ENCODE results near the gene DIO2. TPM values are rescaled to one million over a fixed set of nuclear protein-coding genes. Genes with fewer than 3 reads are reported as not detected.

Gene DIO2
- polyA plus RNA-seq, 1 donor (not counting 4 experiments of a cell fraction or from before 2014, with no cell fraction given): 0.22 TPM

DNA sequence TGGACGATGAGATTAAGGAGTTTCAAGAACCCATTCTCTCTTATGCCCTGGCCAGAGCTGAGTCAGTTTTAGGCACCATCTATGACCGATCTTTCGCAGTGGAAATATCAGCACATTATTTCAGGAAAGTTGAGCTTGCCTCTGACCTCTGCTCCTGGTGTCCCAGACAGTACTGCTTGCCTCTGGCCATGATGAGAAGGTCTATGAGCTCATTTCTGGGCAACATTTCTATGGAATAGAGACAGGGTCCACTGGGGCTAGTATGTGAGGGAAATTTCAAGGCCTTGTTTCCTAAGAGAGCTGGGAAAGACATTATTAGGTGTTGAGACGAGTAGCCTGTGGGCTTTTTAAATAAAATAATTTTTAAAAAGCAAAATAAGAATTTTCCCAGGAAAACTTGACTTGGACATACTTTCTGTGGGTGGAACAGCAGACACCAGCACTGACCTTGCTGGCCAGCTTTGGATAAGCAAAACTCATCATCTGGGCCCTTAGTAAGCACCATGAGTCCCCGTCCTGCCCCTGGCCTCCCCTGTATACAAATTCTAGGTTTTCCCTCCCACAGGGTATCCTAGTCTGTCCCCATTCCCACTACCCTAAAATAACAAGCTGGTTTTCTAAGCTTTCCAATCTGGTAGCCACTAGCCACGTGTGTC, 43.4 kb downstream of the DIO2 start:
- H3K9me3 ChIP-seq (ENCODE audit: control insufficient read depth, low read depth, low read length): no peaks in the 10 kb centered on the region
- DNase-seq (ENCODE audit: low read depth, low spot score): no peak

DNA sequence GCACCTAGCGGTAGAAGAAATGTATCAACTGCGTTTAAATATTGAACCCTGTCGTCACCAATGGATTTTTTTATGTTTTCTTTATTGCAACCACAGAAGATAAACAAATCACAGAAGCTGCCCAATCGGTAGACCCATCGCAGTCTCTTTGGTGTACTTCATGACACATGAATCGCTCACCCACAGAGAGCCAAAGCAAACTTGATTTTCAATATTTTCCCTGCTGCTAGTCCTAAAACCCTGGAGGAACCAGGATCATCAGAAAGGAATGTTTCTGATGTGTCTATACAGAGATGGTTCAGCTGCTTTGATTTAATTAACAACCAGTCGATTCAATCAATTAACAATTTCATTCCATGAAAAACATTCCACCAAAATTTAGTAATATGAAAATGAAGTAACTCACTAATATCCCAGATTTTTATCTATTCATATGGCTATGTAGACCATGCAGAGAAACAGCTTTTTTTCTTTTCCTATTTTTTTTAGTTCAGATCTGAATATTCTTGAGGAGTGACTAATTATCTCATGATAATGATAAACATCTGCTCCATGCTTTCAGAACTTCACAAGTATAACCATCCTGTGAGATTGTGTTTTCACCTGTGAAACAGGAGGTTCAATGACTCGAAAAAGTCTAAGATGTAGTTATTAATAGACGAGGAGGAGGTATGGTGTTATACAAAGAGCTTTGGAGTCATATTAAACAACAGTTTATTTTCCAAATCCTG, 46.1 kb downstream of the DIO2 start:
- Histone ChIP-seq H3K9ac (ENCODE audit: control insufficient read depth, extremely low read depth, insufficient read depth, low read length) (no peak overlapping the region), H4K20me1 (ENCODE audit: control insufficient read depth, extremely low read depth, insufficient read depth, low read length) (no peaks in the 10 kb centered on the region), H3K27ac (ENCODE audit: control insufficient read depth, insufficient read depth, low read length) (peak overlapping the region; percentile 2), H3K27me3 (ENCODE audit: control insufficient read depth, extremely low read depth, insufficient read depth, low read length) (no peaks in the 10 kb centered on the region), H3K9me3 (ENCODE audit: control insufficient read depth, low read depth, low read length) (no peaks in the 10 kb centered on the region), H3K4me1 (ENCODE audit: control insufficient read depth, extremely low read depth, insufficient read depth, low read length) (peaks cover 4% of the 10 kb centered on the region), H3K79me2 (ENCODE audit: control insufficient read depth, insufficient read depth, low read length) (no peaks in the 10 kb centered on the region), H3K4me2 (ENCODE audit: control insufficient read depth, extremely low read depth, insufficient read depth, low read depth, low read length) (no peak overlapping the region), H2AFZ (ENCODE audit: control insufficient read depth, low read length) (peak overlapping the region; percentile 30), H3K9me1 (ENCODE audit: control insufficient read depth, extremely low read depth, insufficient read depth, low read length) (no peaks in the 10 kb centered on the region), H3K4me3 (ENCODE audit: control insufficient read depth in 2 of 3, extremely low read depth in 1 of 3, insufficient read depth in 2 of 3, low read depth in 1 of 3, low read length in 3 of 3) (no peak overlapping the region), H3K36me3 (ENCODE audit: control insufficient read depth in 2 of 2, extremely low read depth in 1 of 2, insufficient read depth in 2 of 2, low read length in 2 of 2) (no peaks in the 10 kb centered on the region)
- dilution Hi-C loops (cut with MboI; ENCODE audit: extremely low pct_ligation_motif_present, low sequenced_read_pairs): no loop called here
- TF ChIP-seq, protein P1, sequence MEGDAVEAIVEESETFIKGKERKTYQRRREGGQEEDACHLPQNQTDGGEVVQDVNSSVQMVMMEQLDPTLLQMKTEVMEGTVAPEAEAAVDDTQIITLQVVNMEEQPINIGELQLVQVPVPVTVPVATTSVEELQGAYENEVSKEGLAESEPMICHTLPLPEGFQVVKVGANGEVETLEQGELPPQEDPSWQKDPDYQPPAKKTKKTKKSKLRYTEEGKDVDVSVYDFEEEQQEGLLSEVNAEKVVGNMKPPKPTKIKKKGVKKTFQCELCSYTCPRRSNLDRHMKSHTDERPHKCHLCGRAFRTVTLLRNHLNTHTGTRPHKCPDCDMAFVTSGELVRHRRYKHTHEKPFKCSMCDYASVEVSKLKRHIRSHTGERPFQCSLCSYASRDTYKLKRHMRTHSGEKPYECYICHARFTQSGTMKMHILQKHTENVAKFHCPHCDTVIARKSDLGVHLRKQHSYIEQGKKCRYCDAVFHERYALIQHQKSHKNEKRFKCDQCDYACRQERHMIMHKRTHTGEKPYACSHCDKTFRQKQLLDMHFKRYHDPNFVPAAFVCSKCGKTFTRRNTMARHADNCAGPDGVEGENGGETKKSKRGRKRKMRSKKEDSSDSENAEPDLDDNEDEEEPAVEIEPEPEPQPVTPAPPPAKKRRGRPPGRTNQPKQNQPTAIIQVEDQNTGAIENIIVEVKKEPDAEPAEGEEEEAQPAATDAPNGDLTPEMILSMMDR (optimal IDR thresholded peaks at IDR 0.05 in 1 of 3, IDR thresholded peaks at IDR 0.05 in 1 of 3, conservative IDR thresholded peaks at IDR 0.05 in 1 of 3; ENCODE audit: extremely low read depth in 1 of 3, insufficient read depth in 2 of 3, low read length in 3 of 3): no peak
- TF ChIP-seq EZH2 (IDR thresholded peaks at IDR 0.05; ENCODE audit: low read length): no peak
- FAIRE-seq (no peak), DNase-seq (ENCODE audit: low read depth, low spot score) (peak; percentile 25)

More for the DNA sequence above, 43.4 kb downstream of the DIO2 start:
- Histone ChIP-seq H4K20me1 (ENCODE audit: control insufficient read depth, extremely low read depth, insufficient read depth, low read length) (no peaks in the 10 kb centered on the region), H3K79me2 (ENCODE audit: control insufficient read depth, insufficient read depth, low read length) (no peaks in the 10 kb centered on the region), H3K4me2 (ENCODE audit: control insufficient read depth, extremely low read depth, insufficient read depth, low read depth, low read length) (no peak overlapping the region), H3K4me1 (ENCODE audit: control insufficient read depth, extremely low read depth, insufficient read depth, low read length) (peaks cover 4% of the 10 kb centered on the region), H3K9me1 (ENCODE audit: control insufficient read depth, extremely low read depth, insufficient read depth, low read length) (no peaks in the 10 kb centered on the region), H3K9ac (ENCODE audit: control insufficient read depth, extremely low read depth, insufficient read depth, low read length) (no peak overlapping the region), H3K27me3 (ENCODE audit: control insufficient read depth, extremely low read depth, insufficient read depth, low read length) (no peaks in the 10 kb centered on the region), H3K36me3 (ENCODE audit: control insufficient read depth in 2 of 2, extremely low read depth in 1 of 2, insufficient read depth in 2 of 2, low read length in 2 of 2) (no peaks in the 10 kb centered on the region), H2AFZ (ENCODE audit: control insufficient read depth, low read length) (no peak overlapping the region), H3K4me3 (ENCODE audit: control insufficient read depth in 2 of 3, extremely low read depth in 1 of 3, insufficient read depth in 2 of 3, low read depth in 1 of 3, low read length in 3 of 3) (no peak overlapping the region), H3K27ac (ENCODE audit: control insufficient read depth, insufficient read depth, low read length) (no peak overlapping the region)
- no peak for TF ChIP-seq EZH2 (IDR thresholded peaks at IDR 0.05; ENCODE audit: low read length)
- TF ChIP-seq, protein P1 (optimal IDR thresholded peaks at IDR 0.05 in 1 of 3, IDR thresholded peaks at IDR 0.05 in 1 of 3, conservative IDR thresholded peaks at IDR 0.05 in 1 of 3; ENCODE audit: extremely low read depth in 1 of 3, insufficient read depth in 2 of 3, low read length in 3 of 3): no peak
- FAIRE-seq: no peak
- dilution Hi-C loops (cut with MboI; ENCODE audit: extremely low pct_ligation_motif_present, low sequenced_read_pairs): no loop called here

Data from keratinocyte (primary cell).